H9 (cell line): ENCODE results near the gene DSCAM. TPM values are rescaled to one million over a fixed set of nuclear protein-coding genes. Genes with fewer than 3 reads are reported as not detected.

ENCODE experiments used
- DNase-seq: peaks from one replicate; pipeline ENCODE4 v3.0.0-alpha.2; 2017
- H2AFZ ChIP-seq: one replicate; pipeline ENCODE4 v1.6.1; 2013; ENCODE audit warnings: mild to moderate bottlenecking, low read length, control low read depth, moderate library complexity
- H2AK5ac ChIP-seq: 2 replicates; pipeline ENCODE4 v1.6.1; 2013; ENCODE audit warnings: low read length, control low read depth, mixed read lengths; ENCODE audit not compliant: insufficient read length
- H2BK120ac ChIP-seq: one replicate; pipeline ENCODE4 v1.6.1; 2013; ENCODE audit warnings: low read depth, mild to moderate bottlenecking, low read length, control low read depth, inconsistent platforms; ENCODE audit not compliant: poor library complexity, severe bottlenecking
- H2BK12ac ChIP-seq: 2 replicates; pipeline ENCODE4 v1.6.1; 2013; ENCODE audit warnings: low read length, control low read depth, mixed read lengths, low read depth; ENCODE audit not compliant: insufficient read length
- H2BK15ac ChIP-seq: 2 replicates; pipeline ENCODE4 v1.6.1; 2013; ENCODE audit warnings: low read depth, low read length, control low read depth
- H2BK20ac ChIP-seq: one replicate; pipeline ENCODE4 v1.6.1; 2013; ENCODE audit warnings: low read depth, mild to moderate bottlenecking, low read length, control low read depth, inconsistent platforms; ENCODE audit not compliant: poor library complexity, severe bottlenecking
- H2BK5ac ChIP-seq: 2 replicates; pipeline ENCODE4 v1.6.1; 2013; ENCODE audit warnings: low read length, control low read depth, mixed read lengths; ENCODE audit not compliant: insufficient read length
- H3K14ac ChIP-seq: 2 replicates; pipeline ENCODE4 v1.6.1; 2013; ENCODE audit warnings: low read length, control low read depth; ENCODE audit not compliant: insufficient read depth
- H3K18ac ChIP-seq: 2 replicates; pipeline ENCODE4 v1.6.1; 2013; ENCODE audit warnings: low read depth, mild to moderate bottlenecking, mixed read lengths, low read length, control low read depth; ENCODE audit not compliant: insufficient read length
- H3K23ac ChIP-seq: 2 replicates; pipeline ENCODE4 v1.6.1; 2013; ENCODE audit warnings: low read length, control low read depth, mixed read lengths, low read depth; ENCODE audit not compliant: insufficient read length
- H3K23me2 ChIP-seq: 2 replicates; pipeline ENCODE4 v1.6.1; 2013; ENCODE audit warnings: low read depth, mild to moderate bottlenecking, mixed read lengths, low read length, control low read depth; ENCODE audit not compliant: insufficient read length, poor library complexity, severe bottlenecking
- H3K27ac ChIP-seq: 2 replicates; pipeline ENCODE4 v1.5.1; 2013; ENCODE audit warnings: low read length, control low read depth, mixed read lengths, low read depth; ENCODE audit not compliant: insufficient read length
- H3K27me3 ChIP-seq: 2 replicates; pipeline ENCODE4 v1.6.1; 2013; ENCODE audit warnings: low read length, control low read depth, inconsistent platforms; ENCODE audit not compliant: insufficient read depth
- H3K4ac ChIP-seq: 2 replicates; pipeline ENCODE4 v1.6.1; 2013; ENCODE audit warnings: low read depth, mild to moderate bottlenecking, control low read depth, inconsistent platforms, low read length, moderate library complexity
- H3K4me1 ChIP-seq: 2 replicates; pipeline ENCODE4 v1.6.1; 2013; ENCODE audit warnings: low read length, control low read depth, inconsistent platforms; ENCODE audit not compliant: insufficient read depth
- H3K4me2 ChIP-seq: 2 replicates; pipeline ENCODE4 v1.6.1; 2013; ENCODE audit warnings: low read length, control low read depth, mixed read lengths; ENCODE audit not compliant: insufficient read length, insufficient read depth
- H3K56ac ChIP-seq: 2 replicates; pipeline ENCODE4 v1.6.1; 2013; ENCODE audit warnings: low read depth, mild to moderate bottlenecking, mixed read lengths, low read length, control low read depth; ENCODE audit not compliant: insufficient read length
- H3K79me1 ChIP-seq: 2 replicates; pipeline ENCODE4 v1.6.1; 2013; ENCODE audit warnings: low read depth, mild to moderate bottlenecking, moderate library complexity, low read length, control low read depth, inconsistent platforms; ENCODE audit not compliant: insufficient read depth, poor library complexity, severe bottlenecking
- H3K79me2 ChIP-seq: 2 replicates; pipeline ENCODE4 v1.6.1; 2013; ENCODE audit warnings: low read length, control low read depth, inconsistent platforms; ENCODE audit not compliant: insufficient read depth
- H3K9ac ChIP-seq: 2 replicates; pipeline ENCODE4 v1.6.1; 2013; ENCODE audit warnings: low read length, control low read depth, mixed read lengths; ENCODE audit not compliant: insufficient read length; ENCODE audit errors: extremely low read depth
- H3K9me3 ChIP-seq: one replicate; pipeline ENCODE4 v1.6.1; 2013; ENCODE audit warnings: low read depth, low read length, inconsistent platforms; ENCODE audit not compliant: control insufficient read depth
- H3T11ph ChIP-seq: one replicate; pipeline ENCODE4 v1.6.1; 2013; ENCODE audit warnings: mild to moderate bottlenecking, low read length, control low read depth, inconsistent platforms
- H4K20me1 ChIP-seq: one replicate; pipeline ENCODE4 v1.6.1; 2013; ENCODE audit not compliant: control insufficient read depth, insufficient read length, insufficient read depth
- H4K5ac ChIP-seq: 2 replicates; pipeline ENCODE4 v1.6.1; 2013; ENCODE audit warnings: low read depth, mild to moderate bottlenecking, mixed read lengths, low read length, control low read depth; ENCODE audit not compliant: insufficient read length
- H4K8ac ChIP-seq: replicated peaks from 2 replicates; pipeline ENCODE4 v1.6.1; 2013; ENCODE audit warnings: low read length, control low read depth, mixed read lengths, low read depth; ENCODE audit not compliant: insufficient read length
- H4K91ac ChIP-seq: 2 replicates; pipeline ENCODE4 v1.6.1; 2013; ENCODE audit warnings: low read depth, mild to moderate bottlenecking, moderate library complexity, mixed read lengths, low read length, control low read depth; ENCODE audit not compliant: insufficient read length
- H3K27ac Mint-ChIP-seq, 3 experiments: 2 replicates in 2 of 3; 3 replicates in 1 of 3; pipeline ENCODE4 v1.8.0; 2020 to 2021; ENCODE audit warnings: mixed read lengths in 3 of 3, mild to moderate bottlenecking in 1 of 3, moderate library complexity in 1 of 3
- H3K27me3 Mint-ChIP-seq: 2 replicates; pipeline ENCODE4 v1.8.0; 2021; ENCODE audit warnings: low read depth, mild to moderate bottlenecking, moderate library complexity, mixed read lengths
- H3K36me3 Mint-ChIP-seq, 3 experiments: 2 replicates in 2 of 3; 3 replicates in 1 of 3; pipeline ENCODE4 v1.8.0; 2020 to 2021; ENCODE audit warnings: low read depth in 3 of 3, mixed read lengths in 3 of 3; ENCODE audit not compliant: insufficient read depth in 1 of 3
- H3K4me1 Mint-ChIP-seq, 2 experiments: 2 replicates each; pipeline ENCODE4 v1.8.0; 2020; ENCODE audit warnings: mixed read lengths in 2 of 2
- H3K4me3 Mint-ChIP-seq, 2 experiments: 2 replicates in 1 of 2; 3 replicates in 1 of 2; pipeline ENCODE4 v1.8.0; 2020 to 2021; ENCODE audit warnings: mild to moderate bottlenecking in 2 of 2, mixed read lengths in 2 of 2, moderate library complexity in 1 of 2
- H3K9me3 Mint-ChIP-seq, 2 experiments: 2 replicates in 1 of 2; 3 replicates in 1 of 2; pipeline ENCODE4 v1.8.0; 2020; ENCODE audit warnings: mild to moderate bottlenecking in 2 of 2, mixed read lengths in 2 of 2, moderate library complexity in 1 of 2
- CTCF ChIP-seq: fragments of 200-600 bp; sonication (generic); conservative IDR thresholded peaks from 3 replicates; pipeline ENCODE4 v1.8.0; 2021; ENCODE audit warnings: antibody characterized with exemption, mild to moderate bottlenecking
- WGBS: extraction: QIAGEN DNeasy Blood & Tissue Kit; methylation state at CpG from one replicate; pipeline ENCODE4 v1.1.7; 2013; ENCODE audit warnings: missing lambda C conversion rate, low lambda C conversion rate, mixed read lengths; ENCODE audit not compliant: insufficient read length; ENCODE audit errors: extremely low coverage; 5-methylcytosine and 5-hydroxymethylcytosine counted together
- total RNA-seq: library from RNA; stranded (reverse); gene quantifications from 2 replicates; pipeline ENCODE4 v1.2.1, GENCODE V29; 2021

The DSCAM gene
- total RNA-seq, 1 experiment from 2014 or later, result 0.17 TPM

GRCh38 chr21:40704141-40704540 is 142.8 kb downstream of the DSCAM start:
- Histone ChIP-seq H3K27ac (no peak overlapping the region), H3K56ac (no peak overlapping the region), H2BK120ac (no peak overlapping the region), H3K9me3 (no peaks in the 10 kb centered on the region), H3K79me1 (no peaks in the 10 kb centered on the region), H2BK15ac (no peak overlapping the region), H2AK5ac (no peak overlapping the region), H2BK5ac (no peak overlapping the region), H3K18ac (no peak overlapping the region), H4K5ac (no peak overlapping the region), H3K79me2 (no peaks in the 10 kb centered on the region), H2BK12ac (no peak overlapping the region), H3K23me2 (no peaks in the 10 kb centered on the region), H4K8ac (no peak overlapping the region), H3K4me2 (no peak overlapping the region), H3K9ac (no peak overlapping the region), H3K4ac (no peak overlapping the region), H2BK20ac (no peak overlapping the region), H4K20me1 (no peaks in the 10 kb centered on the region), H4K91ac (no peak overlapping the region), H3K4me1 (no peaks in the 10 kb centered on the region), H2AFZ (no peak overlapping the region), H3T11ph (no peak overlapping the region), H3K14ac (no peak overlapping the region), H3K23ac (no peak overlapping the region), H3K27me3 (no peaks in the 10 kb centered on the region)
- Mint-ChIP-seq H3K27me3 (no peaks in the 10 kb centered on the region), H3K9me3 (no peaks in the 10 kb centered on the region; a peak in 1 of 5 replicates), H3K27ac (no peak overlapping the region), H3K4me3 (no peak overlapping the region), H3K4me1 (no peaks in the 10 kb centered on the region), H3K36me3 (no peaks in the 10 kb centered on the region)
- no peak for TF ChIP-seq CTCF
- no peak for DNase-seq
- no CpG with 5 or more reads among the region's 3 CpGs for WGBS
